WI38 (cell line): ENCODE measurements around the gene OLA1.

Experiments
- H3K4me3 ChIP-seq: 2 replicates; pipeline ENCODE4 v1.5.1; 2011; ENCODE audit warnings: low read depth, mild to moderate bottlenecking, control low read depth, low read length
- CTCF ChIP-seq: IDR thresholded peaks from 2 replicates; pipeline ENCODE4 v1.5.1; 2012; ENCODE audit warnings: low read depth, mild to moderate bottlenecking, control low read depth, low read length

OLA1 gene

DNA sequence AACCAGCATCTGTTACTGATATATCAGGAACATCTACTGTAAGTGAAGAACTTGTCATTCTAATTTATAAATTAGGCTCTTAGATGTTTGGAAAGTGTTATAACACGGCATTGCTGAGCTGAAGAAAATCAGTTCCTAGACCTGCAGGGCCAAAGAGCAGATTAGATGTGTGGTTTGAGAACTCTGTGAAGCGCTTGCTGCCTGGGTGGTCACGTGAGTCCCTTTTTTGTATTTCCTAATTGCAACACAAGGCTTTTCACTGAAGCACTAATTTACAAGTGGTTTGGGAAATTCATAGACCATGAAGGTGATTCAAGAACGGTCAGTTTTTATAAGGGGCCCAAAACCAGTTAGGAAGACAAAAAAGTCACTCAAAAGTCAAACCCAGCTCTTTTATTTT, 176.3 kb downstream of the OLA1 start:
- TF ChIP-seq CTCF = no peak
- no peak overlapping the region for H3K4me3 ChIP-seq

- no peak overlapping the region for H3K4me3 ChIP-seq
- no peak for TF ChIP-seq CTCF
Measured at GRCh38 chr2:174071321-174071720, 177.0 kb downstream of the OLA1 start.

- no peak overlapping the region for H3K4me3 ChIP-seq
- TF ChIP-seq CTCF = no peak
Measured at GRCh38 chr2:174070281-174070680, 178.1 kb downstream of the OLA1 start.

DNA sequence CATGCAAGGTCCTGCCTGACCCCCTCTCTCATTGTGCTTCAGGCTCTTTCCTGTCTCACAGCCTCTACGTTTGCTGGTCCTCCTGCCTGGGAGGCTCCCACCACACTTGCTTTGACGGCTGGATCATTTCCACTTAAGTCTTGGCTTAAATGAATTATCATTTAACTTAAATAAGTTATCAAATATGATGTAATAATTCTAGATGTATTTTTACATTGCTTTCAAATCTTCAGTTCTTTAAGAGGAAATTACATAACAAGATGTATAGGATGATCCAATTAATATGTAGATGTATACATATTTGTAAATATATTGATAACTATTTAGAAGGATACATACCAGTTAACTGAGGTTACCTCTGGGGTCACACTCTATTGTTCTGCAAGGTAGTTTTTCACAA, 180.5 kb downstream of the OLA1 start:
- no peak overlapping the region for H3K4me3 ChIP-seq

DNA sequence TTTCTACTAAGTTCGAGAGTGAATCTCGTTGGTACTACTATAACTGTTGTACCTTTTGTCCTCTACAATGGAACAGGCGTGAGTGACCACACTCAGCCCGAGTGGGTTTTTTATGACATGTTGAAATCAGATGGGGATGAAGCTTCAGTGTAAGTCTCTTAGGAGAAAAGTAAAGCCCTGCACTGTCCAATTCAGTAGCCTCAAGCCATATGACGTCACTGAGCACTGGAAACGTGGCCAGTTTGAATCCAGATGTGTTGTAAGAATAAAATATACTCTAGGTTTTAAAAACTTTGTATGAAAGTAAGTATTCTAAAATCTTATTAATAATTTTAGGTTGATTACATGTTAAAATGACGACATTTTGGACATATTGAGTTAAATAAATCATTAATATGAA, 181.5 kb downstream of the OLA1 start:
- TF ChIP-seq CTCF = no peak

More for the DNA sequence above, 180.5 kb downstream of the OLA1 start:
- TF ChIP-seq CTCF = no peak

GRCh38 chr2:174063492-174064092, 184.7 kb downstream of the OLA1 start:
- TF ChIP-seq CTCF = no peak

More for the DNA sequence above, 181.5 kb downstream of the OLA1 start:
- H3K4me3 ChIP-seq = no peak overlapping the region

GRCh38 chr2:174062934-174063333, 185.4 kb downstream of the OLA1 start:
- no peak overlapping the region for H3K4me3 ChIP-seq
- TF ChIP-seq CTCF = no peak

More at GRCh38 chr2:174063492-174064092, 184.7 kb downstream of the OLA1 start:
- no peak overlapping the region for H3K4me3 ChIP-seq
